Measurements from ENCODE around the gene ATP6V0B. TPM values are rescaled to one million over a fixed set of nuclear protein-coding genes. Genes with fewer than 3 reads are reported as not detected.
A peak's percentile ranks its signal among the peaks of the same experiment; 100 is the strongest.

ATP6V0B gene
- total and polyA plus RNA-seq, 9 of the 15 experiments (the other 6 are each of a cell fraction or from before 2014, with no cell fraction given), result 137 to 328 (median 220) TPM

DNA sequence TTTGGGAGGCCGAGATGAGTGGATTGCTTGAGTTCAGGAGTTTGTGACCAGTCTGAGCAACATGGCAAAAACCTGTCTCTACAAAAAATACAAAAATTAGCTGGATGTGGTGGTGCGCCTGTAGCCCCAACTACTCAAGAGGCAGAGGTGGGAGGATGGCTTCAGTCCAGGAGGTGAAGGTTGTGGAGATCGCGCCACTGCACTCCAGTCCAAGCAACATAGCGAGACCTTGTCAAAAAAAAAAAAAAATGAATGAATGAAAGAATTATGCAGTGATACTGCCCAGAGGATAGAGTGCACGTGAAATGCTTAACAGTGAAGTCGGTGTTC is 5.4 kb upstream of the ATP6V0B start (continued):
- TF ChIP-seq BRCA1 (IDR thresholded peaks at IDR 0.05) (no peak), BRCA1 (CRISPR knock-in tag; IDR thresholded peaks at IDR 0.05) (no peak), KAT7 (CRISPR knock-in tag; IDR thresholded peaks at IDR 0.05; ENCODE audit: borderline replicate concordance) (no peak), PHF20 (IDR thresholded peaks at IDR 0.05; ENCODE audit: partially characterized antibody) (no peak), HCFC1 (IDR thresholded peaks at IDR 0.05; ENCODE audit: low read depth, low read length) (no peak), SMARCC2 (IDR thresholded peaks at IDR 0.05; ENCODE audit: low read depth) (no peak), HDGF (IDR thresholded peaks at IDR 0.05) (0 out of 2 replicates have a peak, but pooled peaks have one; percentile 32), RAD51 (IDR thresholded peaks at IDR 0.05; ENCODE audit: borderline replicate concordance, low read depth) (no peak), SIX5 (IDR thresholded peaks at IDR 0.05; ENCODE audit: borderline replicate concordance in 1 of 2, insufficient read depth in 1 of 2, low read depth in 1 of 2, low read length in 2 of 2) (no peak), ZNF764 (CRISPR knock-in tag; IDR thresholded peaks at IDR 0.05; ENCODE audit: low read depth) (no peak), ERF (CRISPR knock-in tag; IDR thresholded peaks at IDR 0.05) (no peak), JUNB (CRISPR knock-in tag; conservative IDR thresholded peaks at IDR 0.05) (no peak), MAZ (CRISPR knock-in tag; conservative IDR thresholded peaks at IDR 0.05 in 1 of 2, IDR thresholded peaks at IDR 0.05 in 1 of 2) (no peak)
- TF ChIP-seq, protein P1, sequence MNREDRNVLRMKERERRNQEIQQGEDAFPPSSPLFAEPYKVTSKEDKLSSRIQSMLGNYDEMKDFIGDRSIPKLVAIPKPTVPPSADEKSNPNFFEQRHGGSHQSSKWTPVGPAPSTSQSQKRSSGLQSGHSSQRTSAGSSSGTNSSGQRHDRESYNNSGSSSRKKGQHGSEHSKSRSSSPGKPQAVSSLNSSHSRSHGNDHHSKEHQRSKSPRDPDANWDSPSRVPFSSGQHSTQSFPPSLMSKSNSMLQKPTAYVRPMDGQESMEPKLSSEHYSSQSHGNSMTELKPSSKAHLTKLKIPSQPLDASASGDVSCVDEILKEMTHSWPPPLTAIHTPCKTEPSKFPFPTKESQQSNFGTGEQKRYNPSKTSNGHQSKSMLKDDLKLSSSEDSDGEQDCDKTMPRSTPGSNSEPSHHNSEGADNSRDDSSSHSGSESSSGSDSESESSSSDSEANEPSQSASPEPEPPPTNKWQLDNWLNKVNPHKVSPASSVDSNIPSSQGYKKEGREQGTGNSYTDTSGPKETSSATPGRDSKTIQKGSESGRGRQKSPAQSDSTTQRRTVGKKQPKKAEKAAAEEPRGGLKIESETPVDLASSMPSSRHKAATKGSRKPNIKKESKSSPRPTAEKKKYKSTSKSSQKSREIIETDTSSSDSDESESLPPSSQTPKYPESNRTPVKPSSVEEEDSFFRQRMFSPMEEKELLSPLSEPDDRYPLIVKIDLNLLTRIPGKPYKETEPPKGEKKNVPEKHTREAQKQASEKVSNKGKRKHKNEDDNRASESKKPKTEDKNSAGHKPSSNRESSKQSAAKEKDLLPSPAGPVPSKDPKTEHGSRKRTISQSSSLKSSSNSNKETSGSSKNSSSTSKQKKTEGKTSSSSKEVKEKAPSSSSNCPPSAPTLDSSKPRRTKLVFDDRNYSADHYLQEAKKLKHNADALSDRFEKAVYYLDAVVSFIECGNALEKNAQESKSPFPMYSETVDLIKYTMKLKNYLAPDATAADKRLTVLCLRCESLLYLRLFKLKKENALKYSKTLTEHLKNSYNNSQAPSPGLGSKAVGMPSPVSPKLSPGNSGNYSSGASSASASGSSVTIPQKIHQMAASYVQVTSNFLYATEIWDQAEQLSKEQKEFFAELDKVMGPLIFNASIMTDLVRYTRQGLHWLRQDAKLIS (CRISPR knock-in tag; IDR thresholded peaks at IDR 0.05), result no peak
- TF ChIP-seq, protein P2, sequence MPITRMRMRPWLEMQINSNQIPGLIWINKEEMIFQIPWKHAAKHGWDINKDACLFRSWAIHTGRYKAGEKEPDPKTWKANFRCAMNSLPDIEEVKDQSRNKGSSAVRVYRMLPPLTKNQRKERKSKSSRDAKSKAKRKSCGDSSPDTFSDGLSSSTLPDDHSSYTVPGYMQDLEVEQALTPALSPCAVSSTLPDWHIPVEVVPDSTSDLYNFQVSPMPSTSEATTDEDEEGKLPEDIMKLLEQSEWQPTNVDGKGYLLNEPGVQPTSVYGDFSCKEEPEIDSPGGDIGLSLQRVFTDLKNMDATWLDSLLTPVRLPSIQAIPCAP (CRISPR knock-in tag; IDR thresholded peaks at IDR 0.05; ENCODE audit: borderline replicate concordance), result no peak
- TF ChIP-seq, protein P3, sequence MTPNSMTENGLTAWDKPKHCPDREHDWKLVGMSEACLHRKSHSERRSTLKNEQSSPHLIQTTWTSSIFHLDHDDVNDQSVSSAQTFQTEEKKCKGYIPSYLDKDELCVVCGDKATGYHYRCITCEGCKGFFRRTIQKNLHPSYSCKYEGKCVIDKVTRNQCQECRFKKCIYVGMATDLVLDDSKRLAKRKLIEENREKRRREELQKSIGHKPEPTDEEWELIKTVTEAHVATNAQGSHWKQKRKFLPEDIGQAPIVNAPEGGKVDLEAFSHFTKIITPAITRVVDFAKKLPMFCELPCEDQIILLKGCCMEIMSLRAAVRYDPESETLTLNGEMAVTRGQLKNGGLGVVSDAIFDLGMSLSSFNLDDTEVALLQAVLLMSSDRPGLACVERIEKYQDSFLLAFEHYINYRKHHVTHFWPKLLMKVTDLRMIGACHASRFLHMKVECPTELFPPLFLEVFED (CRISPR knock-in tag; conservative IDR thresholded peaks at IDR 0.05), result 0 out of 2 replicates have a peak, but pooled peaks have one; percentile 19
- TF ChIP-seq, protein P4, sequence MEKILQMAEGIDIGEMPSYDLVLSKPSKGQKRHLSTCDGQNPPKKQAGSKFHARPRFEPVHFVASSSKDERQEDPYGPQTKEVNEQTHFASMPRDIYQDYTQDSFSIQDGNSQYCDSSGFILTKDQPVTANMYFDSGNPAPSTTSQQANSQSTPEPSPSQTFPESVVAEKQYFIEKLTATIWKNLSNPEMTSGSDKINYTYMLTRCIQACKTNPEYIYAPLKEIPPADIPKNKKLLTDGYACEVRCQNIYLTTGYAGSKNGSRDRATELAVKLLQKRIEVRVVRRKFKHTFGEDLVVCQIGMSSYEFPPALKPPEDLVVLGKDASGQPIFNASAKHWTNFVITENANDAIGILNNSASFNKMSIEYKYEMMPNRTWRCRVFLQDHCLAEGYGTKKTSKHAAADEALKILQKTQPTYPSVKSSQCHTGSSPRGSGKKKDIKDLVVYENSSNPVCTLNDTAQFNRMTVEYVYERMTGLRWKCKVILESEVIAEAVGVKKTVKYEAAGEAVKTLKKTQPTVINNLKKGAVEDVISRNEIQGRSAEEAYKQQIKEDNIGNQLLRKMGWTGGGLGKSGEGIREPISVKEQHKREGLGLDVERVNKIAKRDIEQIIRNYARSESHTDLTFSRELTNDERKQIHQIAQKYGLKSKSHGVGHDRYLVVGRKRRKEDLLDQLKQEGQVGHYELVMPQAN (IDR thresholded peaks at IDR 0.05; ENCODE audit: borderline replicate concordance), result no peak
- TF ChIP-seq, protein P5, sequence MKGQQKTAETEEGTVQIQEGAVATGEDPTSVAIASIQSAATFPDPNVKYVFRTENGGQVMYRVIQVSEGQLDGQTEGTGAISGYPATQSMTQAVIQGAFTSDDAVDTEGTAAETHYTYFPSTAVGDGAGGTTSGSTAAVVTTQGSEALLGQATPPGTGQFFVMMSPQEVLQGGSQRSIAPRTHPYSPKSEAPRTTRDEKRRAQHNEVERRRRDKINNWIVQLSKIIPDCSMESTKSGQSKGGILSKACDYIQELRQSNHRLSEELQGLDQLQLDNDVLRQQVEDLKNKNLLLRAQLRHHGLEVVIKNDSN (CRISPR knock-in tag; IDR thresholded peaks at IDR 0.05), result no peak
- TF ChIP-seq, protein P6, sequence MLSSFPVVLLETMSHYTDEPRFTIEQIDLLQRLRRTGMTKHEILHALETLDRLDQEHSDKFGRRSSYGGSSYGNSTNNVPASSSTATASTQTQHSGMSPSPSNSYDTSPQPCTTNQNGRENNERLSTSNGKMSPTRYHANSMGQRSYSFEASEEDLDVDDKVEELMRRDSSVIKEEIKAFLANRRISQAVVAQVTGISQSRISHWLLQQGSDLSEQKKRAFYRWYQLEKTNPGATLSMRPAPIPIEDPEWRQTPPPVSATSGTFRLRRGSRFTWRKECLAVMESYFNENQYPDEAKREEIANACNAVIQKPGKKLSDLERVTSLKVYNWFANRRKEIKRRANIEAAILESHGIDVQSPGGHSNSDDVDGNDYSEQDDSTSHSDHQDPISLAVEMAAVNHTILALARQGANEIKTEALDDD (IDR thresholded peaks at IDR 0.05), result no peak

All from K562 (cell line).